Measurements from ENCODE around the gene TNIK. TPM values are rescaled to one million over a fixed set of nuclear protein-coding genes. Genes with fewer than 3 reads are reported as not detected.

The TNIK gene
- total and polyA plus RNA-seq, 2 of the 4 experiments (the other 2 are of a cell fraction), result 3.4 to 6.3 TPM

DNA sequence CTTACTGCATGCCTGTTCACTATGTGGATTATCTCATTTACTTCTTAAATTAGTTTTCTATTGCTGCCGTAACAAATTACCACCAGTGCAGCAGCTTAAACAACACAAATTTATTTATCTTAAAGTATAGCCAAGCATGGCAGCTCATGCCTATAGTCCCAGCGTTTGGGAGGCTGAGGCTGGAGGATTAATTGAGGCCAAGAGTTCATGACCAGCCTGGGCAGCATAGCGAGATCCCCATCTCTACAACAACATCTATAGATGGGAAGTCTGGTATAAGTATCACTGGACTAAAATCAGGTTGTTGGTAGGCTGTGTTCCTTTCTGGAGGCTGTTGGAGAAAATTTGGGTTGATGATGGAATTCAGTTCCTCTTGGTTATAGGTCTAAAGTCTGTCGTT, 438.8 kb downstream of the TNIK start:
- ChIA-PET POLR2A (ENCODE audit: unreplicated experiment) (no interaction called here), CTCF (no interaction called here)
- Histone ChIP-seq H3K4me2 (ENCODE audit: low read depth, low read length) (no peak overlapping the region), H2BK15ac (ENCODE audit: low read depth, low read length) (no peak overlapping the region), H3K9me3 (ENCODE audit: control insufficient read depth, insufficient read depth, low read length) (peaks cover 2% of the 10 kb centered on the region; the same call in 1 of the 2 replicates), H4K8ac (ENCODE audit: low read depth in 2 of 2, low read length in 2 of 2) (no peak overlapping the region), H3K23ac (ENCODE audit: low read depth, low read length) (no peak overlapping the region), H2BK120ac (ENCODE audit: low read depth, low read length) (no peak overlapping the region), H3K4ac (ENCODE audit: low read depth, low read length) (no peak overlapping the region), H3K9ac (ENCODE audit: low read depth, low read length) (no peak overlapping the region), H2AK9ac (replicated peaks; ENCODE audit: low read depth, low read length, poor library complexity) (no peak overlapping the region), H3K4me3 (ENCODE audit: insufficient read depth, low read depth, low read length) (no peak overlapping the region), H2BK20ac (ENCODE audit: low read depth, low read length) (no peak overlapping the region), H3K36me3 (ENCODE audit: control insufficient read depth, insufficient read depth, low read length) (no peaks in the 10 kb centered on the region), H4K20me1 (ENCODE audit: insufficient read depth, low read length) (no peaks in the 10 kb centered on the region), H3K14ac (replicated peaks; ENCODE audit: low read depth, low read length) (no peak overlapping the region), H3K4me1 (ENCODE audit: control insufficient read depth, insufficient read depth, low read length) (no peaks in the 10 kb centered on the region), H3K9me1 (ENCODE audit: insufficient read depth, low read length) (no peaks in the 10 kb centered on the region), H2AFZ (replicated peaks; ENCODE audit: low read length, poor library complexity) (no peak overlapping the region), H4K5ac (ENCODE audit: low read depth, low read length) (no peak overlapping the region), H3K18ac (ENCODE audit: low read depth, low read length) (no peak overlapping the region), H3K27me3 (ENCODE audit: control insufficient read depth, insufficient read depth, low read length) (no peaks in the 10 kb centered on the region), H3K79me1 (ENCODE audit: low read depth in 1 of 2, low read length in 2 of 2) (no peaks in the 10 kb centered on the region), H2AK5ac (ENCODE audit: low read depth, low read length) (no peak overlapping the region), H3K27ac (ENCODE audit: insufficient read depth, low read length) (no peak overlapping the region), H3K56ac (ENCODE audit: extremely low read depth, insufficient read depth, low read length) (no peak overlapping the region), H2BK5ac (ENCODE audit: low read depth, low read length, poor library complexity, severe bottlenecking) (no peak overlapping the region), H4K91ac (ENCODE audit: insufficient read depth, low read depth, low read length) (no peak overlapping the region)
- BruUV-seq (replicated peaks), result no TSS peak
- ATAC-seq (ENCODE audit: low read depth), result no peak
- in situ Hi-C loops (cut with MboI; ENCODE audit: low sequenced_read_pairs), result no loop called here
- DNase-seq, result no peak
- dilution Hi-C loops (cut with HindIII; ENCODE audit: low sequenced_read_pairs, unreplicated experiment), result no loop called here
- no CpG with 5 or more reads among the region's 4 CpGs for WGBS, 2 experiments (ENCODE audit: extremely low coverage in 2 of 2, insufficient read length in 1 of 2)
- TF ChIP-seq RCOR1 (IDR thresholded peaks at IDR 0.05; ENCODE audit: insufficient replicate concordance, low read length) (no peak), MXI1 (IDR thresholded peaks at IDR 0.05; ENCODE audit: borderline replicate concordance, low read depth, low read length) (no peak), SMC3 (IDR thresholded peaks at IDR 0.05; ENCODE audit: low read depth, low read length) (no peak), BHLHE40 (IDR thresholded peaks at IDR 0.05; ENCODE audit: low read depth, low read length) (no peak), RFX5 (IDR thresholded peaks at IDR 0.05; ENCODE audit: low read depth, low read length) (no peak), FOS (IDR thresholded peaks at IDR 0.05; ENCODE audit: low read depth, low read length) (no peak), MAFK (IDR thresholded peaks at IDR 0.05; ENCODE audit: low read depth, low read length) (no peak), MAZ (IDR thresholded peaks at IDR 0.05; ENCODE audit: borderline replicate concordance, low read depth, low read length) (no peak), CHD1 (IDR thresholded peaks at IDR 0.05; ENCODE audit: low read depth, low read length) (no peak), POLR2A (IDR thresholded peaks at IDR 0.05; ENCODE audit: low read depth, low read length) (no peak), CEBPB (IDR thresholded peaks at IDR 0.05; ENCODE audit: low read depth, low read length) (no peak)
- TF ChIP-seq, protein P1, sequence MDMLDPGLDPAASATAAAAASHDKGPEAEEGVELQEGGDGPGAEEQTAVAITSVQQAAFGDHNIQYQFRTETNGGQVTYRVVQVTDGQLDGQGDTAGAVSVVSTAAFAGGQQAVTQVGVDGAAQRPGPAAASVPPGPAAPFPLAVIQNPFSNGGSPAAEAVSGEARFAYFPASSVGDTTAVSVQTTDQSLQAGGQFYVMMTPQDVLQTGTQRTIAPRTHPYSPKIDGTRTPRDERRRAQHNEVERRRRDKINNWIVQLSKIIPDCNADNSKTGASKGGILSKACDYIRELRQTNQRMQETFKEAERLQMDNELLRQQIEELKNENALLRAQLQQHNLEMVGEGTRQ (IDR thresholded peaks at IDR 0.05; ENCODE audit: low read depth, low read length), result no peak
- TF ChIP-seq, protein P2, sequence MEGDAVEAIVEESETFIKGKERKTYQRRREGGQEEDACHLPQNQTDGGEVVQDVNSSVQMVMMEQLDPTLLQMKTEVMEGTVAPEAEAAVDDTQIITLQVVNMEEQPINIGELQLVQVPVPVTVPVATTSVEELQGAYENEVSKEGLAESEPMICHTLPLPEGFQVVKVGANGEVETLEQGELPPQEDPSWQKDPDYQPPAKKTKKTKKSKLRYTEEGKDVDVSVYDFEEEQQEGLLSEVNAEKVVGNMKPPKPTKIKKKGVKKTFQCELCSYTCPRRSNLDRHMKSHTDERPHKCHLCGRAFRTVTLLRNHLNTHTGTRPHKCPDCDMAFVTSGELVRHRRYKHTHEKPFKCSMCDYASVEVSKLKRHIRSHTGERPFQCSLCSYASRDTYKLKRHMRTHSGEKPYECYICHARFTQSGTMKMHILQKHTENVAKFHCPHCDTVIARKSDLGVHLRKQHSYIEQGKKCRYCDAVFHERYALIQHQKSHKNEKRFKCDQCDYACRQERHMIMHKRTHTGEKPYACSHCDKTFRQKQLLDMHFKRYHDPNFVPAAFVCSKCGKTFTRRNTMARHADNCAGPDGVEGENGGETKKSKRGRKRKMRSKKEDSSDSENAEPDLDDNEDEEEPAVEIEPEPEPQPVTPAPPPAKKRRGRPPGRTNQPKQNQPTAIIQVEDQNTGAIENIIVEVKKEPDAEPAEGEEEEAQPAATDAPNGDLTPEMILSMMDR (conservative IDR thresholded peaks at IDR 0.05; ENCODE audit: low read depth, low read length), result no peak
- TF ChIP-seq, protein P3, sequence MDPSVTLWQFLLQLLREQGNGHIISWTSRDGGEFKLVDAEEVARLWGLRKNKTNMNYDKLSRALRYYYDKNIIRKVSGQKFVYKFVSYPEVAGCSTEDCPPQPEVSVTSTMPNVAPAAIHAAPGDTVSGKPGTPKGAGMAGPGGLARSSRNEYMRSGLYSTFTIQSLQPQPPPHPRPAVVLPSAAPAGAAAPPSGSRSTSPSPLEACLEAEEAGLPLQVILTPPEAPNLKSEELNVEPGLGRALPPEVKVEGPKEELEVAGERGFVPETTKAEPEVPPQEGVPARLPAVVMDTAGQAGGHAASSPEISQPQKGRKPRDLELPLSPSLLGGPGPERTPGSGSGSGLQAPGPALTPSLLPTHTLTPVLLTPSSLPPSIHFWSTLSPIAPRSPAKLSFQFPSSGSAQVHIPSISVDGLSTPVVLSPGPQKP (IDR thresholded peaks at IDR 0.05; ENCODE audit: borderline replicate concordance, low read depth, low read length), result no peak
- intact Hi-C loops (cut with micrococcal nuclease), result no loop called here

All from IMR-90 (cell line).